Endothelial cell of umbilical vein (primary cell): ENCODE data around the gene HRH3. TPM values are rescaled to one million over a fixed set of nuclear protein-coding genes. Genes with fewer than 3 reads are reported as not detected.

ENCODE experiments used
- BruUV-seq: library from RNA; stranded (reverse); fragments of 400-500 nt; replicated peaks from 2 replicates; lab custom pipeline; 2021; lab: Mats Ljungman, UMichigan
- CTCF ChIA-PET: fragments of 300-600, 350-600 bp; sonication (Branson Sonifier 250); formaldehyde crosslinking; loops from one replicate; lab custom pipeline; 2021; ENCODE audit warnings: antibody characterized with exemption, inconsistent platforms; lab: Charles Lee
- POLR2A ChIA-PET: fragments of 300-600, 350-600 bp; sonication (Branson Sonifier 250); formaldehyde crosslinking; loops from one replicate; lab custom pipeline; 2021; ENCODE audit warnings: antibody characterized with exemption, inconsistent platforms; lab: Charles Lee
- DNase-seq: peaks from one replicate; pipeline ENCODE4 v3.0.0-alpha.2; 2011; ENCODE audit warnings: low read depth, low spot score
- FAIRE-seq: peaks from 2 replicates; lab custom pipeline; 2011; peaks lifted over from hg19 to GRCh38; lab: Jason Lieb, UNC
- H2AFZ ChIP-seq: 2 replicates; pipeline ENCODE4 v1.6.0; 2012; ENCODE audit warnings: low read depth, low read length, control low read depth, inconsistent platforms
- H3K27ac ChIP-seq: 2 replicates; pipeline ENCODE4 v1.5.1; 2011; ENCODE audit warnings: low read depth, mild to moderate bottlenecking, control low read depth, low read length, moderate library complexity; ENCODE audit not compliant: insufficient read depth
- H3K27me3 ChIP-seq, 2 experiments: 2 replicates each; pipeline versions ENCODE4 v1.6.0 to v1.6.1; 2011; ENCODE audit warnings: low read length in 2 of 2, mixed read lengths in 1 of 2; ENCODE audit not compliant: control insufficient read depth in 2 of 2, insufficient read depth in 2 of 2
- H3K36me3 ChIP-seq, 2 experiments: 2 replicates in 1 of 2; 3 replicates in 1 of 2; pipeline ENCODE4 v1.5.1; 2011; ENCODE audit warnings: low read length in 2 of 2, mild to moderate bottlenecking in 1 of 2, moderate library complexity in 1 of 2; ENCODE audit not compliant: control insufficient read depth in 2 of 2, insufficient read depth in 2 of 2; ENCODE audit errors: extremely low read depth in 1 of 2
- H3K4me1 ChIP-seq: 3 replicates; pipeline ENCODE4 v1.5.1; 2011; ENCODE audit warnings: mild to moderate bottlenecking, low read length; ENCODE audit not compliant: control insufficient read depth, insufficient read depth; ENCODE audit errors: extremely low read depth
- H3K4me2 ChIP-seq: 2 replicates; pipeline ENCODE4 v1.6.1; 2011; ENCODE audit warnings: low read length, control low read depth, mixed read lengths; ENCODE audit not compliant: insufficient read depth
- H3K4me3 ChIP-seq, 3 experiments: fragments of 200-600 bp in 1 of 3; sonication (generic), shearing (Covaris generic) in 1 of 3; replicated peaks in 1 of 3; 2 replicates each; pipeline ENCODE4 v1.5.1; 2011 to 2016; ENCODE audit warnings: control low read depth in 3 of 3, low read length in 3 of 3, mild to moderate bottlenecking in 2 of 3, inconsistent platforms in 1 of 3, low read depth in 1 of 3, moderate library complexity in 1 of 3; ENCODE audit not compliant: insufficient read depth in 1 of 3
- H3K79me2 ChIP-seq: 2 replicates; pipeline ENCODE4 v1.6.0; 2012; ENCODE audit warnings: low read length, inconsistent platforms; ENCODE audit not compliant: control insufficient read depth, insufficient read depth
- H3K9ac ChIP-seq: replicated peaks from 2 replicates; pipeline ENCODE3; 2011; ENCODE audit warnings: low read length, control low read depth; ENCODE audit not compliant: insufficient read depth; ENCODE audit errors: extremely low read depth
- H3K9me1 ChIP-seq: replicated peaks from 3 replicates; pipeline ENCODE4 v1.6.0; 2011; ENCODE audit warnings: mild to moderate bottlenecking, low read length; ENCODE audit not compliant: control insufficient read depth, insufficient read depth; ENCODE audit errors: extremely low read depth
- H3K9me3 ChIP-seq: replicated peaks from 2 replicates; pipeline ENCODE4 v1.5.1; 2012; ENCODE audit warnings: low read length, inconsistent platforms; ENCODE audit not compliant: control insufficient read depth, insufficient read depth
- H4K20me1 ChIP-seq: replicated peaks from 2 replicates; pipeline ENCODE3; 2011; ENCODE audit warnings: mild to moderate bottlenecking, low read length; ENCODE audit not compliant: control insufficient read depth, insufficient read depth; ENCODE audit errors: extremely low read depth
- CTCF ChIP-seq, 2 donors: IDR thresholded peaks; 1 replicate in 1 of 2; 2 replicates in 1 of 2; pipeline ENCODE4 v1.5.1; 2011; ENCODE audit warnings: low read length in 2 of 2, mild to moderate bottlenecking in 2 of 2, moderate library complexity in 2 of 2, control low read depth in 1 of 2, inconsistent platforms in 1 of 2, low read depth in 1 of 2; ENCODE audit not compliant: insufficient read depth in 1 of 2; ENCODE audit errors: extremely low read depth in 1 of 2
- EZH2 ChIP-seq: IDR thresholded peaks from 2 replicates; pipeline ENCODE4 v1.6.1; 2012; ENCODE audit warnings: borderline replicate concordance, low read depth, mild to moderate bottlenecking, moderate library complexity, low read length, inconsistent platforms; ENCODE audit not compliant: severe bottlenecking
- FOS ChIP-seq: IDR thresholded peaks from 2 replicates; pipeline ENCODE4 v1.6.1; 2011; ENCODE audit warnings: mild to moderate bottlenecking, low read length, moderate library complexity, borderline replicate concordance; ENCODE audit not compliant: insufficient read depth
- GATA2 ChIP-seq: IDR thresholded peaks from 2 replicates; pipeline ENCODE4 v1.7.0; 2011; ENCODE audit warnings: low read depth, mild to moderate bottlenecking, moderate library complexity, mixed read lengths, low read length; ENCODE audit not compliant: insufficient read length, insufficient read depth
- MYC ChIP-seq: IDR thresholded peaks from one replicate; pipeline ENCODE4 v1.6.1; 2011; ENCODE audit warnings: mild to moderate bottlenecking, low read depth, low read length
- POLR2AphosphoS5 ChIP-seq: IDR thresholded peaks from 2 replicates; pipeline ENCODE4 v1.6.1; 2012; ENCODE audit warnings: low read depth, mild to moderate bottlenecking, control low read depth, low read length, moderate library complexity; ENCODE audit not compliant: insufficient read depth
- dilution Hi-C: fragments of 300-500 bp; cut with MboI; formaldehyde crosslinking; loops from one replicate; pipeline ENCODE4 v1.15.0; 2019; ENCODE audit warnings: low sequenced_read_pairs; ENCODE audit not compliant: extremely low pct_ligation_motif_present
- intact Hi-C: fragments of 100-400 bp; cut with micrococcal nuclease; formaldehyde crosslinking; loops from one replicate; pipeline ENCODE4 v1.10.0; 2022
- polyA plus RNA-seq, 4 experiments: library from polyadenylated mRNA; depleted of rRNA in 3 of 4; stranded (reverse) in 3 of 4; unstranded in 1 of 4; fragments of >200 nt; gene quantifications; 2 replicates each; pipeline versions ENCODE4 v1.2.1 to v1.2.3, GENCODE V29; 2011 to 2012; ENCODE audit warnings: missing spikeins in 1 of 4
- total RNA-seq: library from RNA; stranded (reverse); gene quantifications from 2 replicates; pipeline ENCODE4 v1.2.3, GENCODE V29; 2021

The HRH3 gene
- total and polyA plus RNA-seq, 2 donors (not counting 3 experiments of a cell fraction or from before 2014, with no cell fraction given), result not detected

GRCh38 chr20:62192635-62193034, 27.4 kb downstream of the HRH3 start:
- H3K4me1 ChIP-seq, result peaks cover 3% of the 10 kb centered on the region
- BruUV-seq, result no TSS peak
- dilution Hi-C loops (no loop called here), intact Hi-C loops (no loop called here)
- no peaks in the 10 kb centered on the region for H3K9me3 ChIP-seq
- POLR2A ChIA-PET, result no interaction called here
- no peak for DNase-seq
- no peak for FAIRE-seq
- peaks cover 8% of the 10 kb centered on the region for H3K79me2 ChIP-seq
- peaks cover 2 to 10% of the 10 kb centered on the region in 2 experiments for H3K36me3 ChIP-seq
- CTCF ChIA-PET, result interaction anchor here (1.4 kb wide), 1 partner anchor 182 kb away, joined by 4 read pairs; no protein-coding TSS in a partner anchor
- no peaks in the 10 kb centered on the region for H3K9me1 ChIP-seq
- H3K27ac ChIP-seq, result no peak overlapping the region
- no peaks in the 10 kb centered on the region for H3K27me3 ChIP-seq
- H3K4me2 ChIP-seq, result no peak overlapping the region
- H3K9ac ChIP-seq, result no peak overlapping the region
- no peak for TF ChIP-seq POLR2AphosphoS5
- no peak for TF ChIP-seq FOS
- no peak for TF ChIP-seq EZH2
- TF ChIP-seq GATA2, result no peak
- no peak for TF ChIP-seq MYC
- TF ChIP-seq CTCF (IDR thresholded peaks at IDR 0.05; ENCODE audit: extremely low read depth in 1 of 2, insufficient read depth in 1 of 2, low read depth in 1 of 2, low read length in 2 of 2), result no peak
- no peak overlapping the region for H2AFZ ChIP-seq
- H4K20me1 ChIP-seq, result no peaks in the 10 kb centered on the region
- H3K4me3 ChIP-seq, result no peak overlapping the region
